CD1c-positive myeloid dendritic cell (primary cell): ENCODE data around the gene AGBL4.

Experiments
- DNase-seq: peaks from one replicate; pipeline ENCODE4 v3.0.0-alpha.2; 2016; ENCODE audit errors: extremely low spot score

The AGBL4 gene

DNA sequence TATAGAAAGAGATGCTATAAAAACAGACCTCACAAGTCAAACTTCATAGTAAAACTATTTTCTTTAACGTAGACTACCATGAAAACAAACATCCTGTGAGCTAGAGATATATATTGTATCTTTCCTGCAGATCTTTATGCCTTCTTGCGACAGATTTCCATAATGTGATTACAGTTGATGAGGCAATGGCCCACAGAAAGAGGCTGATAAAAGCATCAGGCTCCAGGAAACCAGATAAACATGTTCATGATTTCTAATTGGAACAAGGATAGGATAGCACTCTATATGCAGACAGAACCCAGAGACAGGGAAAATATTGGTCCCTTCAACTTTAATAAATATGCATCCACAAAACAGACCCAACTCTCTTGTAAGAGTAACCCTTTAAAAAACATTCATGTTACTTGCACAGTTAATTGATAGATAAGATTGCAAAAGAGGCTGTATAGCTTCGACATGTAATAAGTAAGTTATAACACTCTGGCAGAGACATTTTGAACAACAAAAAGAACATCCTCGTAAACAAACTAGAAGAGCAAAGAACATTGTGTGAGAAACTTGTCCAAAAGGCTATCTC, 329.4 kb downstream of the AGBL4 start:
- DNase-seq, result no peak

DNA sequence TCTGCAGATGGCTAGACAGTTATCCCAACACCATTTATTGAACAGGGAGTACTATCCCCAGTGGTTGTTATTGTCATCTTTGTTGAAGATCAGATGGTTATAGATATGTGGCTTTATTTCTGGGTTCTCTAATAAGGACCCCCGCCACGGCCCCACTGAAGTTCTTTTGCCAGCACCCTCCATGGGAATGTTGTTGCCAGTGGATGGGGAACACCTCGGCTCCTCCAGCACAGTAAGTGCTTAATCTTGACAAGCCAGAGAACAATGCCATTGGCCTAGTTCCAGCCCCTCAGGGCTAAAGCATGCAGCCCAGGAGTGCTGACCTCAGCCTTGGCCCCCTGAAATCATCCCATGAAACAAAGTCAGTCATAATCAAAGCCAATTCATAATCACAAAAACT, 337.6 kb downstream of the AGBL4 start:
- DNase-seq, result no peak

DNA sequence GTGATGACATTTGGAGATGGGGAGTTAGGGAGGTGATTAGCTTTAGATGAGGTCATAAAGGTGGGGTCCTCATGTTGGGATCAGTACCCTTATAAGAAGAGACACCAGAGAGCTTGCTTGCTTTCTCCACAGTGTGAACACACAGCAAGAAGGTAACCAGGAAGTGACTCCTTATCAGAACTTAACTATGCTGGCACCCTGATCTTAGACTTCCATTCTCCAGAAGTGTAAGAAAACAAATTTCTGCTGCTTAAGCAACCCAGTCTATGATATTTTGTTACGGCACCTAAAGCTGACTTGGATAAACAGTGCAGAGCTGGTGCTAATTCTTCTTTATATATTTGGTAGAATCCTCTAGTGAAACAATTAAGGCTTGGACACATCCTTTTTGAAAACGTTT, 346.0 kb downstream of the AGBL4 start:
- no peak for DNase-seq

DNA sequence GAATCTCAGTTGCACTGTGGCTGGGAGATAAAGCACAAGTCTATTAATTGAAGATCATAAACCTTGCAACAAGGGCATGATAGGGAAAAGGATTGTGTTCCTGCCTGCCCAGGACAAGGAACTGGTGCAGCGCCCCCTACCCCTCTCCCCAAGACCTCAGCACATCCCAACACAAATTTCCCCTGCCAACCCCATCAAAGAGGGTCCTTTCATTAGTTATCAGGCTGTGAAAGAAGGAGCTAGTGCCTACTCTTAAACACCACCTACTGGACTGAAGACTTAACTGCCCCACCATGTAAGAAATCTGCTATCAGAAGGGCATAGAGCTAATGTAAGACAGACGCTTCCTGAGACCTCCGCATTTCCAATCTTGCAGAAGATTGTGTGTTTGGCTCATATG, 372.6 kb downstream of the AGBL4 start:
- DNase-seq, result no peak

DNA sequence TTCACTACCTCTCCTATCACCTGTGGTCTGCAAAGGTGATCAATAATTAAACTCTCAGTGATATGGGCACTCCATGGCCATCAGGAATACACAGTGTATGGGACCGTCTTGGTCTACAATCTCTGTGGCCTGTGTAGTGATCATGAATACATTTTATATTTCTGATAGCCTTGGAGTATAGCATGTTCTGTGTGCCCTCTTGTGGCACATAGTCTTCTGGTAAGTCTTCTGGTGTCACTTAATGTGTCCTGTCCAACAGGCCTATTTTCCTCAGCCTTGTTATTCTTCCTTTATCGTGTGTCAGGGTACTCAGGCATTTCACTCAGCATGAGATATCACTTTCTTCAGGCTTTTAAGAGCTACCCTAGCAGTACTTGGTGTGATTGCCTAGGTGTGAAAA, 393.6 kb downstream of the AGBL4 start:
- DNase-seq, result no peak

DNA sequence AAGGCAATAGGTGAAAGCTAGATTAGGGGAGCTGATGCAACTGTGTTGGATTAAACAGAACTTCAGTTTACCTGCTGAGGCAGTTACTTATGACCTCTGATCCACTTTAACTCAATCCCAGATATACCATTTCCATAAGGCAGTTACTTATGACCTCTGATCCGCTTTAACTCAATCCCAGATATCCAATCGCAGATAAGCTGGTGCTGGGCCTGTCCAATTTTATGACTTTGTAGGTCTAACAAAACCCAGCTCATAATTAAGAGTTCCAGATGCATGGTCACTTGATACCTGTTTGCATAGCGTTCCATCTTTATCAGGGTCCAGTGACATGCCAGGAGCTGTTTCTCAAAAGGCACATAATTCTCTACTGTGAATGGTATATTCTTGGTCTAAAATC, 396.0 kb downstream of the AGBL4 start:
- no peak for DNase-seq

DNA sequence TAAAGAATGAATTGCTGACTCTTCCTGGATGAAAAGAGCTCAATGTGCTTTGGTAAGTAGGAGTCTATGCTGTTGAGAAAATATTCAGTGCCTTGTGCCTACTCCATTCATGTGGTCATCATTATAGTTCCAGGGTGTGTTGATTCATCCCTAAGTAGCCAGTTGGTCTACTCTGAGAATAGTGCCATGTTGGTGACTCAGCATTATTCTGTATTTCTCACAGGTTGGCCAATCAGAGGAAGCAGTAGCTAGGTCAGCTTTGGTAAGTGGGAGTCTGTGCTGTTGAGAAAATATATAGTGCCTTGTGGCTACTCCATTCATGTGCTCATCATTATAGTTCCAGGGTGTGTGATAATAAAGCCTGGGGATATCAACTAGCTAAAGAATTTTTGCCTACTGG, 397.3 kb downstream of the AGBL4 start:
- no peak for DNase-seq

DNA sequence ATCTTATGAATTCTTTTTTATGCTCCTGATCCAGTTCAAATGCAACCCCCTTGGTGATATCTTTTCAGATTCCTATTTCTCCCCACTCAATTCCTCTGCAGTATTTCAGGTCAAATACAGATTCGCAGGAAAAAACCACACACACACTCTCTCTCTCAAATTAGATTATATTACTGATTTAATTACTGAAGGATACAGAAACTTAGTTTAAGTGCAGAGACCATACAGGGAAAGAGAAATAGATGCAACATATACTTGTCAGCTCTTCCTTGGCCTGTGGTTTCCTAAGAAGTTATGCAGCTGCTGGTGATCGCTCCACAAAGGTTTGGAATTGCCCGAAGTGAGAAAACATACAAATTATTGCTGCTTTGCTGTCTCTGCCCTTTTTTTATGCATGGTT, 400.9 kb downstream of the AGBL4 start:
- DNase-seq, result no peak

DNA sequence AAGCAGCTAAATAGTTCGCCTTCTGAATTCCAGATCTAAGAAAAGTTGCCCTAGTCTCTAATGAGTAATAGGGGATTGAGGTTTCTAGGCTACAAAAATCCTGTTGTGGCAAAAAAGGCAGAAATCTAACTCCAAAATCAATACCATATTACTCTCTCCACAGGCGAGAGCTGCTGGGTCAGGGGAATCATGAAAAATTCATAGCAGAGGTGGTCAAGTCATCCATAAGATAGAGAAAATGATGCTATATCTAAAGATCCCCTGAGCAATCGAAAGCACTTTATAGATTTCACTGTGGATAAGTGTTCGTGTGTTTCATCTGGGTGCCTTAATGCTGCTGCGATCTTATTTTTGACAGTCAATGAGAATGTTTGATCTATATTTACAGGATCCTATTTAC, 417.7 kb downstream of the AGBL4 start:
- DNase-seq, result no peak

DNA sequence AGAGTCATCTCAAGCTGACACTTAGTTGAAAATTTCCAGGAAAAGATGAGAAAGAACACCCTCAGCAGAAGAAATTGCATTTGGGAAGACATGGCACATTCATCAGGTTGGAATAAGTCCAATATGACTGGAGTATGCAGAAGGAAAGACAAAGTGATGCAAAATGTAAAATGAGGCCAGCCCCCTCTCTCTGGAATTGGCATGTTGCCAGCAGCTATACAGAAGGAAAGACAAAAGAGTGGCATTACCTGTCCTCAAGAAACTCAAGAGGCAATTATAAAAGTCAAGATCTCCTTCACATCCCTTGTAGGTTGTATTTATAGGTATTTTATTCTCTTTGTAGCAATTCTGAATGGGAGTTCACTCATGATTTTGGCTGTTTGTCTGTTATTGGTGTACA, 426.3 kb downstream of the AGBL4 start:
- DNase-seq, result no peak

DNA sequence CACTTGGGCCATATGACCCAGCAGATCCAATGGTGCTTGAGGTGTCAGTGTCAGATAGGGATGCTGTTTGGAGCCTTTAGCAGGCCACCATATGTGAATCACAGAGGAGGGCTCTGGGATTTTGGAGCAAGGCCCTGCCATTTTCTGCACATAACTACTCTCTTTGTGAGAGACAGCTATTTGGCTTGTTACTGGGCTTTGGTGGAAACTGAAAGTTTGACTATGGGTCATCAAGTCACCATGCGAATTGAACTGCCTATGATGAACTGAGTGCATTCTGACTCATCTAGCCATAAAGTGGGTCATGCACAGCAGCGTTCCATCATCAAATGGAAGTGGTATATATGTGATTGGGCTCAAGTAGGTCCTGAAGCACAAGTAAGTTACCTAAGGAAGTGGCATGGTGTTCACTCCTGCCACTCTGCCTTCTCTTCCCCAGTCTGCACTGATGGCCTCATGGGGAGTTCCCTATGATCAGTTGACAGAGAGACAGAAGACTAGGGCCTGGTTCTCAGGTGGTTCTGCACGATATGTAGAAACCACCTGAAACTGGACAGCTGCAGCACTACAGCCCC, 447.3 kb downstream of the AGBL4 start:
- no peak for DNase-seq

DNA sequence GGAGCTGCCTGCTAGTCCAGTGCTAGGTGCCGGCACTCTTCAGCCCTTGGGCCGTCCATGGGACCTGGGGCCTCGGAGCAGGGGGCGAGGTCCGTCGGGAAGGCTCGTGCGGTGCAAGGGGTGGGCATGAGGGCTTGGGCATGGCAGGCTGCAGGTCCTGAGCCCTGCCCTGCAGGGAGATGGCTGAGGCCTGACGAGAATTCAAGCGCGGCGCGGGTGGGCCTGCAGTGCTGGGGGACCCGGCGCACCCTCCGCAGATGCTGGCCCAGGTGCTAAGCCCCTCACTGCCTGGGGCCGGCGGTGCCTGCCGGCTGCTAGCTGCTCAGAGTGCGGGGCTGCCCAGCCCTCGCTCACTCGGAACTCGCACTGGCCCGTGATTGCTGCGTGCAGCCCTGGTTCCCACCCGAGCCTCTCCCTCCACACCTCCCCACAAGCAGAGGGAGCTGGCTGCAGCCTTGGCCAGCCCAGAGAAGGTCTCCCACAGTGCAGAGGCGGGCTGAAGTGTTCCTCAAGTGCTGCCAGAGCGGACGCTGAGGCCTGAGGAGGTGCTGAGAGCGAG, 467.0 kb downstream of the AGBL4 start:
- no peak for DNase-seq

DNA sequence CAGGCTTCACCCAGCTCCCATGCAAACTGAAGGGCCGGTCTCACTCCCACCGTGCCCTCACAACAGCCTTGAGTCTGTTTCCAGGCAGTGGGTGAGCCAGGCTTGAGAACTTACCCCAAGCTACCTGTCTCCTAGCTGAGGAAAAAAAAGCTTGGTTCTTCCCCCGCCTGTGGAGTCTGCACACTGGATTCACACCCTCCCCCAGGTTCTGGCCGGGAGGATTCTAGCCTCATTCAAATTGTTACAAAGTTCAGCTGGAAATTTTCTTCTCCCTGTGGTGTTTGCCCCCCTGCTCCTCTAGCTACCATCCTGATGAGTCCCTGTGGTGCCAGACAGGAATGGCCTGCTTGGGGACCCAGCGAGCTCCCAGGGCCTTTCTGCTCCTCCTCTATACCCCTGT, 471.7 kb downstream of the AGBL4 start:
- no peak for DNase-seq

DNA sequence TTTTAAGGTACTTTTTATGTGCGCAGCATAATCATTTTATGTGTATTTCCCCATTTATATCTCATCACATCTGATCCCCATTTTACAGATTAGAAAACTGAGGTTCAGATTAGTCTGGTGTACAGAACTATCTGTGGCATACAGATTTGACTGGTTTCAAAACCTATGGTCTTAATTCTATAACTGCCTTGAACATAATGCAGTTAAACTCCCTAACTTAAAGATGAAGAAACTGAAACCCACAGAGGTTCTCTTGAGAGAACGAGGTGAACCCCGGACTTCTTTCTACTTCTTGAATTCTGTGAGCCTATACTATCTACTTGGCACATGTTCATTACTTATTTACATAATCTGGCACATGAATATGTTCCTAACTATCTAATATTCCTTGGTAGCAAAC, 479.1 kb downstream of the AGBL4 start:
- DNase-seq, result no peak

DNA sequence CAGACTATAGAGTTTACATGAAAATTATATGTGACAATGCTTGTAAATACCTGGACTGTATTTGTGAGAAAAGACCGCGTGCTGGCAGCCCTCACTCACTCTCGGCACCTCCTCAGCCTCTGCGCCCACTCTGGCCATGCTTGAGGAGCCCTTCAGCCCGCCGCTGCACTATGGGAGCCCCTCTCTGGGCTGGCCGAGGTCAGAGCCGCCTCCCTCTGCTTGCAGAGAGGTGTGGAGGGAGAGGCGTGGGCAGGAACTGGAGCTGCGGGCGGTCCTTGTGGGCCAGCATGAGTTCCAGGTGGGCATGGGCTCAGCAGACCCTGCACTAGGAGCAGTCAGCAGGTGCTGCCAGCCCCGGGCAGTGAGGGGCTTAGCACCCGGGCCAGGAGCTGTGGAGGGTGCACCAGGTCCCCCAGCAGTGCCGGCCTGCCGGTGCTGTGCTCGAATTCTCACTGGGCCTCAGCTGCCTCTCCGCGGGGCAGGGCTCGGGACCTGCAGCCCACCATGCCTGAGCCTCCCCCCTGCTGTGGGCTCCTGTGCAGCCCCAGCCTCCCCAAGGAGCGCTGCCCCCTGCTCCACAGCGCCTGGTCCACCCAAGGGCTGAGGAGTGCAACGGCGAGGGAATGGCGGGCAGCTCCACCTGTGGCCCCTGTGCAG, 482.5 kb downstream of the AGBL4 start:
- no peak for DNase-seq

DNA sequence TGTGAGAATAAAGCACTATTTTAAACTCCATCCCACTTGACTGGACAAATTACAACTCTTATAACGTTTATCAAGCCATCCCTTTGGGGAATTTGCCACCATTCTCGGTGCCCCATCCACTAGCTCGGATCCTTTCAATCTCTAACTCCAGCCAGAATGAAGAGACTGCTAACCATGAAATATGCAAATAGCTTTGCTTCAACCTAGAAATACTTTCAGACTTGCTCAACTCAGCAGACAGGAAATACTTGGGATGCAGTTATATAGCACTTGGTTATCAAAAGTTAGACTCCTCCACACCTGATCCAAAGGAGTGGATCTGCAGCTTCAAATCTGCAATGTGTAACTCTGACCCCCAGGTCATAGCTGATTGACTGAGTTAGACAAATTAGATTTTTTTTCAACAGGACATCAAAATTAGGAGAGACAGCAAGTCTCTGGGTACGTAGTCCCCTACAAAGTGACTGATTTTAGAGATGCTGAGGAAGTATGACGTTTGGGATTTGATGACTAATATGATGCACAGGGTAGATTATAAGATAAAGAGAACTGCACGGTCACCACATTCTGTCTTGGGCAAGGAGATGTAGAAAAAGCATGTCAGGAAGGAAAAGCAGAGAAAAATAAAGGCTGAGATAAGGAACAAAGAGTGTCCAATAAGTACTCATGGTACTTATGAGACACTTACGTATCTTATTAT, 496.0 kb downstream of the AGBL4 start:
- no peak for DNase-seq

DNA sequence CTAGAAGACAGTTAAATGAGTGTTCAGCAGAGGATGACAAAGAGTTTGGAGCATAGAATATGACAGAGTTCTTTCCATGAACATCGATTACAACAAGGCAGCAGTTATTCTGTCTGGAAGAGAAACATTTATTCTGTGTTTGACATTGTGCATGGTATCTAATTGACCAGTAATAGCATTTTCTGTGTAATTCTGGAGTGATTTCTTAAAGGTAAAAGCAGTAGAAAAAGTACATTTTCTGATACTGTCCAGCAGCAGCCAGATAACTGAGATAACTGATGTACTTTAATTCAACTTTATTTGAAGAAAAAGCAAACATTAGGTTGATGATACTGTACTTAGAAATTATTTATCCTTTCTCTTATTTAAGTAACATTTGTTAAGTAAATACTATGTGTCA, 497.1 kb downstream of the AGBL4 start:
- no peak for DNase-seq

DNA sequence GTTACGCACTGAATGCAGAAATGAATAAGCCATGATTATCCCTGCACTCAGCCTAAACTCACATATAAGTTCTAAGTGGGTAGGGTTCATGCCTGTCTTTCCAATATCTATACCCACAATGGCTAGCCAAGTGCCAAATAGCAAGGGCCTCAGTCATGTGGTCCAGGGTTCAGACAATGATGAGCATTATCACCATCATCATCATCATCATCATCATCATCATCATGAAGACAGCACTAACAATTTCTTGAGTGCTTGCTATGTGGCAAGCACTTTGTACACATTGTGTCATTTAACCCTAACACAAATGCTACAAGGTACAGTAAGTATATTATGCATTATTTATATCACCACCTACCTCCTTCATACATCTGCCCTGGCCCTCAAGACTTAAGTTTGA, 500.0 kb downstream of the AGBL4 start:
- no peak for DNase-seq

DNA sequence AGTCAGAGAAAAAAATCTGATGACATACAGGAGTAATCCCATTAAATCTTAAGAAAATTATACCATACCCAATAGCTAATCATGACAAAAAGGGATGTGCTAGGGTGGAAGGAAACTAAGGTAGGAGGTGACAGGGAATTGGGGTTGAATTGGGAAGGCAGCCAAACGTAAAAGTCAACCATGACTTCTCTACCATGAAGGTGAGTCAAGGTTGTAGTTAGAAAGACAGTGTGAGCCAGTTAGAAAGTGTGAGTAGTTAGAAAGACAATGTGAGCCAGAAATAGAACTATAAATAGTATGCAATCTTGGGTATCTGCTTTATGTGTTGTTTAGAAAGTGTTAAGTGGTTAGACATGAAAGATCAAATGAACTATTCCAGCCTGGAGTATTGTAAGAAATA, 556.8 kb downstream of the AGBL4 start:
- no peak for DNase-seq

DNA sequence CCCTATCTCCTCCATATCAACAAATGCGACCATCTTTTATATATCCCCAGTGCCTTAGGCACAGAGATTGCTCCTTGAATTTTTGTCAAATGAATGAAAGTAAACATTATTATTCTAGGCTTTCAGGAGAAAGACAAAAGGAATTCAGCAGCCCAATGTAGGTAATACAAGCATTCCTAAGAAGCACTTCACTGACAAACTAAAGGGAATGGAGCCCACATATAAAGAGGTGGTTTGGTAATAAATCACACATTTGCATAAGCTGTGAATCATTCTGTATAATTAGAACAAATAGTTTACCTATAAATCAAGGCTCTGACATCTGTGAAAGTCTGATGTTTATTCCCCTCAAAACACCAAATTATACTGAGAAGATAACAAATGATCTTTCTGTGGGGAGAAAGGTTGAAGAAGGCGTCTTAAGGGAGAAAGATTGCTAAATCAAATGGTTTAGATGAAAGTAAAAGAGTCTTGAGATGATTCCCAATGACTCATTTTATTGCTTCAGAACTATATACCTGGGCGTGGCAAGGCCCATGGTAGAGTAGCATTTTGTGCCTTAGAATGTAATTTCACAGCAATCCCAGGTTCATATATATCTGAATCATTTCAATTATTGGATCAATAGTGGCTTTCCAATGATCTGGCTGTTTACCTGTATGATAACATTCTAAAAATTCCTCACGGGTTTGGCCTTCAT, 558.1 kb downstream of the AGBL4 start:
- no peak for DNase-seq

DNA sequence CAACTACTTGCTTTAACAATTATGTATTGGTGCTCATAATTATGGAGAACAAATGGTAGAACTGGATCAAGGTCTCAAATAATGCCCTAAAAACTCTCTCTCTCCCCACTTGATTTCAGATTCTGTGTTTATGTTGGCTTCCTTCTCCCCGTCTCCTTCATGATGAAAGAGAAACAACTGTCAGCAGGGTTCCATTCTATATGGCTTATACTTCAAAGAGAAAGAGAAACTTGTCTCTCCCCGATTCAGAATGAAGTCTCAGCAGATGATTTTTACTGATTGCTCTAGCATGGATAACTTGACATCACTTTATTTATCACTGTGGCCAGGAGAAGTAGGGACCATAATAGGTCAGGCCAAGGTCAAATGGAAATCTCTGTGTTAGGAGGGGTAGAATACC, 575.6 kb downstream of the AGBL4 start:
- no peak for DNase-seq

DNA sequence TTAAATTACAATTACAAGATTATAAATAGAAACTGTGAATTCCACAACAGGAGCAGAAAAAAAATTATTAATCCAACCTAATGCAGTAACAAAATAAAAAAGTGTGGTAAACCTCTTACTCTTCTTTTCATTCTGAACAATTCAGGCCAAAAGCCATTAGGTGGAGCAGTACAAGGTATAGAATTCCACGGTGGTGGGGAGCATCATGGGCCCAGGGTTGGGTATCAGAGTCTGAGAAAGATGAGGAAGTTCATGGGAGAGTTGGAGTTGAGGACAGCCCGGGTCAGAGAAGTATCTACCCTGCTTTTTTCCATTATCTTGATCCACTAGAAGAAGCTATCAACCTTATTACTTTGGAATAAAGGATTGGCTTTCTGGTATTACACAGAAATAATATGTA, 586.9 kb downstream of the AGBL4 start:
- no peak for DNase-seq
